HL-60 (cell line): Measurements from ENCODE around the gene GPALPP1.

Experiments
- DNase-seq, 2 experiments: peaks; one replicate each; pipeline ENCODE4 v3.0.0-alpha.2; 2010 to 2020; ENCODE audit warnings: low read depth in 1 of 2, low spot score in 1 of 2
- H3K27ac ChIP-seq: fragments of 250-450 bp; sonication (Bioruptor Pico); replicated peaks from 2 replicates; pipeline ENCODE4 v1.5.1; 2020; ENCODE audit warnings: mild to moderate bottlenecking, moderate library complexity
- H3K27me3 ChIP-seq: fragments of 250-450 bp; sonication (Bioruptor Pico); 2 replicates; pipeline ENCODE4 v1.5.1; 2021; ENCODE audit warnings: mild to moderate bottlenecking, moderate library complexity; ENCODE audit not compliant: insufficient read depth, poor library complexity, severe bottlenecking
- H3K4me3 ChIP-seq: replicated peaks from 2 replicates; pipeline ENCODE4 v1.5.1; 2011; ENCODE audit warnings: mild to moderate bottlenecking, control low read depth, low read length; ENCODE audit not compliant: insufficient read depth
- GABPA ChIP-seq: IDR thresholded peaks from 2 replicates; pipeline ENCODE4 v1.6.1; 2012; ENCODE audit warnings: low read depth
- POLR2AphosphoS5 ChIP-seq: IDR thresholded peaks from 2 replicates; pipeline ENCODE4 v1.6.1; 2012; ENCODE audit warnings: low read depth
- SPI1 ChIP-seq: IDR thresholded peaks from 2 replicates; pipeline ENCODE4 v1.6.1; 2012; ENCODE audit warnings: low read depth, mild to moderate bottlenecking, borderline replicate concordance
- TF ChIP-seq, protein P1 (sequence below): IDR thresholded peaks from one replicate; pipeline ENCODE4 v1.5.1; 2011; ENCODE audit warnings: low read length, control low read depth, inconsistent platforms; ENCODE audit not compliant: insufficient read depth
- TF ChIP-seq, protein P2 (sequence below): IDR thresholded peaks from 2 replicates; pipeline ENCODE4 v1.6.1; 2012; ENCODE audit warnings: low read depth; ENCODE audit not compliant: insufficient replicate concordance

The GPALPP1 gene

DNA sequence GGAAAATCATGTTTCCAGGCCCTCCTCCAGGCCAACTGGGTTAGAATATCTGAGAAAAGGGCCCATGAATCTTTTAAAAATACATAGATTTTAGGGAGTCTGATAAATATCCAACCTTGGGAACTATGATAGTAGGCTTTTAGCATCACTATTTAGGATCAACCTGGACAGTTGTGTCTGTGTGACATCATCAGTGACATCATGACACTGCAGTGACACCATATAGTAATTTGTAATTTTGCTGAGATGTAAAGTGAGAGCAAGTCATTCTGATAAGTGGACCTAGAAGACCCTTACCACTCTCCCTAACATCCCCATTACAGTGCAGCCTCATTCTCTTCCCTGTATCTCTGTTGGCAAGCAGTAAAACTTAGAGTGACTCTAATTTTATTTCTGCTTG is 14.1 kb downstream of the GPALPP1 start:
- DNase-seq, result no peak
- no peak overlapping the region for H3K4me3 ChIP-seq
- no peaks in the 10 kb centered on the region for H3K27me3 ChIP-seq
- H3K27ac ChIP-seq, result no peak overlapping the region
- TF ChIP-seq, protein P1, sequence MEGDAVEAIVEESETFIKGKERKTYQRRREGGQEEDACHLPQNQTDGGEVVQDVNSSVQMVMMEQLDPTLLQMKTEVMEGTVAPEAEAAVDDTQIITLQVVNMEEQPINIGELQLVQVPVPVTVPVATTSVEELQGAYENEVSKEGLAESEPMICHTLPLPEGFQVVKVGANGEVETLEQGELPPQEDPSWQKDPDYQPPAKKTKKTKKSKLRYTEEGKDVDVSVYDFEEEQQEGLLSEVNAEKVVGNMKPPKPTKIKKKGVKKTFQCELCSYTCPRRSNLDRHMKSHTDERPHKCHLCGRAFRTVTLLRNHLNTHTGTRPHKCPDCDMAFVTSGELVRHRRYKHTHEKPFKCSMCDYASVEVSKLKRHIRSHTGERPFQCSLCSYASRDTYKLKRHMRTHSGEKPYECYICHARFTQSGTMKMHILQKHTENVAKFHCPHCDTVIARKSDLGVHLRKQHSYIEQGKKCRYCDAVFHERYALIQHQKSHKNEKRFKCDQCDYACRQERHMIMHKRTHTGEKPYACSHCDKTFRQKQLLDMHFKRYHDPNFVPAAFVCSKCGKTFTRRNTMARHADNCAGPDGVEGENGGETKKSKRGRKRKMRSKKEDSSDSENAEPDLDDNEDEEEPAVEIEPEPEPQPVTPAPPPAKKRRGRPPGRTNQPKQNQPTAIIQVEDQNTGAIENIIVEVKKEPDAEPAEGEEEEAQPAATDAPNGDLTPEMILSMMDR, result no peak
- TF ChIP-seq, protein P2, sequence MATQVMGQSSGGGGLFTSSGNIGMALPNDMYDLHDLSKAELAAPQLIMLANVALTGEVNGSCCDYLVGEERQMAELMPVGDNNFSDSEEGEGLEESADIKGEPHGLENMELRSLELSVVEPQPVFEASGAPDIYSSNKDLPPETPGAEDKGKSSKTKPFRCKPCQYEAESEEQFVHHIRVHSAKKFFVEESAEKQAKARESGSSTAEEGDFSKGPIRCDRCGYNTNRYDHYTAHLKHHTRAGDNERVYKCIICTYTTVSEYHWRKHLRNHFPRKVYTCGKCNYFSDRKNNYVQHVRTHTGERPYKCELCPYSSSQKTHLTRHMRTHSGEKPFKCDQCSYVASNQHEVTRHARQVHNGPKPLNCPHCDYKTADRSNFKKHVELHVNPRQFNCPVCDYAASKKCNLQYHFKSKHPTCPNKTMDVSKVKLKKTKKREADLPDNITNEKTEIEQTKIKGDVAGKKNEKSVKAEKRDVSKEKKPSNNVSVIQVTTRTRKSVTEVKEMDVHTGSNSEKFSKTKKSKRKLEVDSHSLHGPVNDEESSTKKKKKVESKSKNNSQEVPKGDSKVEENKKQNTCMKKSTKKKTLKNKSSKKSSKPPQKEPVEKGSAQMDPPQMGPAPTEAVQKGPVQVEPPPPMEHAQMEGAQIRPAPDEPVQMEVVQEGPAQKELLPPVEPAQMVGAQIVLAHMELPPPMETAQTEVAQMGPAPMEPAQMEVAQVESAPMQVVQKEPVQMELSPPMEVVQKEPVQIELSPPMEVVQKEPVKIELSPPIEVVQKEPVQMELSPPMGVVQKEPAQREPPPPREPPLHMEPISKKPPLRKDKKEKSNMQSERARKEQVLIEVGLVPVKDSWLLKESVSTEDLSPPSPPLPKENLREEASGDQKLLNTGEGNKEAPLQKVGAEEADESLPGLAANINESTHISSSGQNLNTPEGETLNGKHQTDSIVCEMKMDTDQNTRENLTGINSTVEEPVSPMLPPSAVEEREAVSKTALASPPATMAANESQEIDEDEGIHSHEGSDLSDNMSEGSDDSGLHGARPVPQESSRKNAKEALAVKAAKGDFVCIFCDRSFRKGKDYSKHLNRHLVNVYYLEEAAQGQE, result no peak
- TF ChIP-seq SPI1, result no peak
- no peak for TF ChIP-seq POLR2AphosphoS5
- TF ChIP-seq GABPA, result no peak

DNA sequence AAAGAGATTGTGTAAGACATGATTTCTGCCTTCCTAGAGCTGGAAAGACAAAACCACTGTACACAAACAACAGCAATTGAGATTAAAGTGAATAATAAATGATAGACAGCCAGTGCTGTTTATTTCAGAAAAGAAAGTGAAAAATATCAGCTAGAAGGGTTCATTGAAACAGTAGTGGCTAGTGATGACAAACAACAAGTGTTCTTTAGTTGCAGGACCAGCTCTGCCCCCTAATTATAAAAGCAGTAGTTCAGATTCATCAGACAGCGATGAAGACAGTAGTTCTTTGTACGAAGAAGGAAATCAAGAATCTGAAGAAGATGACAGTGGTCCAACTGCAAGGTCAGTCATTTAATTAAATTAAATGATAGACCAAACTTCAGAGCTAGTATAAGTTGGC is 14.8 kb downstream of the GPALPP1 start:
- TF ChIP-seq SPI1, result no peak
- TF ChIP-seq POLR2AphosphoS5, result no peak
- TF ChIP-seq, protein P1, result no peak
- TF ChIP-seq GABPA, result no peak
- TF ChIP-seq, protein P2, result no peak
- Histone ChIP-seq H3K27me3 (no peaks in the 10 kb centered on the region), H3K27ac (no peak overlapping the region), H3K4me3 (no peak overlapping the region)
- no peak for DNase-seq

DNA sequence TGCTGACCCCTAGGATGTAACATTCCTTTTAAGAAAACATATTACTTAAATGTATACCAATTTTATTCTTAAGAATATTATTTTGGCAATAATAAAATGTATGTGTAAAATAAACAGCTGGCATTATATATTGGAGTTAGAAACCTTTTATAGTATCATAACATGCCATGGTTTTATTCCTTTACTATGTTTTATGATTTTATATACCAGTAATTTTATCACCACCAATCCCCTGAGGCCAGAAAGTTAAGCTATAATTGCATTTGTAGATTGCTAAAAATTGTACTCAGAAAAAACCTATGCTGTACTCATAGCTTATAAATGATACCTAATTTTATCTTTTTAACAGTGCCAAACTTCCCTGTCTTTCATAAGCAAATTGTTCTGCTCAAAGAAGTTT is 17.9 kb downstream of the GPALPP1 start:
- H3K27me3 ChIP-seq, result no peaks in the 10 kb centered on the region
- H3K27ac ChIP-seq, result no peak overlapping the region
- no peak for TF ChIP-seq GABPA
- no peak for TF ChIP-seq POLR2AphosphoS5
- TF ChIP-seq, protein P1, result no peak
- no peak for TF ChIP-seq SPI1
- TF ChIP-seq, protein P2, result no peak
- no peak for DNase-seq
- H3K4me3 ChIP-seq, result no peak overlapping the region
